Measurements from ENCODE around the gene NR1H2.
"Not testable (repeated sequence)": the region's sequence is repeated elsewhere in the genome, so short reads cannot be mapped to it uniquely, and the experiment has no call there.

NR1H2 gene

GRCh38 chr19:50333737-50334617, 42.3 kb upstream of the NR1H2 start:
- Mint-ChIP-seq H3K27me3 (no peaks in the 10 kb centered on the region), H3K4me3 (peak overlapping the region; percentile 75), H3K27ac (peak overlapping the region; percentile 56), H3K4me1 (peaks cover 68% of the 10 kb centered on the region), H3K36me3 (peaks cover 29% of the 10 kb centered on the region), H3K9me3 (peaks cover 4% of the 10 kb centered on the region)
- DNase-seq (ENCODE audit: low spot score in 2 of 2) = no peak
- no peak for ATAC-seq (ENCODE audit: low read depth)

GRCh38 chr19:50334741-50335421, 41.4 kb upstream of the NR1H2 start:
- Mint-ChIP-seq H3K27ac (peak overlapping the region; percentile 56), H3K9me3 (no peaks in the 10 kb centered on the region), H3K4me1 (peaks cover 68% of the 10 kb centered on the region), H3K27me3 (no peaks in the 10 kb centered on the region), H3K4me3 (peak overlapping the region; percentile 40), H3K36me3 (peaks cover 35% of the 10 kb centered on the region)
- DNase-seq (ENCODE audit: low spot score in 2 of 2) (no peak), ATAC-seq (ENCODE audit: low read depth) (no peak)

- DNase-seq (ENCODE audit: low spot score in 2 of 2); ATAC-seq (ENCODE audit: low read depth); H3K27me3 Mint-ChIP-seq; H3K9me3 Mint-ChIP-seq: not testable (repeated sequence)
- Mint-ChIP-seq H3K27ac (peak overlapping the region; percentile 83), H3K4me3 (peak overlapping the region; percentile 72), H3K4me1 (peaks cover 62% of the 10 kb centered on the region), H3K36me3 (peaks cover 41% of the 10 kb centered on the region)
These were observed 39.2 kb upstream of the NR1H2 start for GRCh38 chr19:50337031-50337430.

- H3K4me1 Mint-ChIP-seq = peaks cover 45% of the 10 kb centered on the region
- no peaks in the 10 kb centered on the region for H3K27me3 Mint-ChIP-seq
- H3K9me3 Mint-ChIP-seq = no peaks in the 10 kb centered on the region
- no peak overlapping the region for H3K27ac Mint-ChIP-seq
- H3K4me3 Mint-ChIP-seq = peak overlapping the region; percentile 82
- DNase-seq (ENCODE audit: low spot score in 2 of 2) = no peak
- ATAC-seq (ENCODE audit: low read depth) = no peak
- H3K36me3 Mint-ChIP-seq = peaks cover 35% of the 10 kb centered on the region
These were observed 35.9 kb upstream of the NR1H2 start for GRCh38 chr19:50340331-50340730.

- peak overlapping the region; percentile 58 for H3K27ac Mint-ChIP-seq
- H3K9me3 Mint-ChIP-seq = no peaks in the 10 kb centered on the region
- peak overlapping the region; percentile 82 for H3K4me3 Mint-ChIP-seq
- H3K4me1 Mint-ChIP-seq = peaks cover 41% of the 10 kb centered on the region
- peak in 1 of 2 donors; percentile 47 for DNase-seq (ENCODE audit: low spot score in 2 of 2)
- H3K36me3 Mint-ChIP-seq = peaks cover 29% of the 10 kb centered on the region
- ATAC-seq (ENCODE audit: low read depth) = peak; percentile 63
- H3K27me3 Mint-ChIP-seq = no peaks in the 10 kb centered on the region
These were observed 35.1 kb upstream of the NR1H2 start for GRCh38 chr19:50341091-50341564.

- Mint-ChIP-seq H3K27ac (peak overlapping the region; percentile 85), H3K9me3 (no peaks in the 10 kb centered on the region), H3K27me3 (no peaks in the 10 kb centered on the region), H3K36me3 (peaks cover 13% of the 10 kb centered on the region), H3K4me1 (peaks cover 37% of the 10 kb centered on the region), H3K4me3 (peak overlapping the region; percentile 91)
- ATAC-seq (ENCODE audit: low read depth) (peak; percentile 76), DNase-seq (ENCODE audit: low spot score in 2 of 2) (peak; percentile 71 to 77)
These were observed 31.5 kb upstream of the NR1H2 start for GRCh38 chr19:50344661-50345318.

- H3K27ac Mint-ChIP-seq = peak overlapping the region; percentile 85
- not testable (repeated sequence) for H3K9me3 Mint-ChIP-seq, H3K27me3 Mint-ChIP-seq, H3K36me3 Mint-ChIP-seq
- DNase-seq (ENCODE audit: low spot score in 2 of 2) (peak; percentile 55 to 70), ATAC-seq (ENCODE audit: low read depth) (peak; percentile 59)
- H3K4me1 Mint-ChIP-seq = peaks cover 28% of the 10 kb centered on the region
- peak overlapping the region; percentile 63 for H3K4me3 Mint-ChIP-seq
These were observed 29.1 kb upstream of the NR1H2 start for GRCh38 chr19:50347089-50347581.

GRCh38 chr19:50349277-50350057, 26.8 kb upstream of the NR1H2 start:
- no peak for DNase-seq (ENCODE audit: low spot score in 2 of 2)
- peak overlapping the region; percentile 58 for H3K27ac Mint-ChIP-seq
- no peak for ATAC-seq (ENCODE audit: low read depth)
- H3K27me3 Mint-ChIP-seq = no peaks in the 10 kb centered on the region
- no peaks in the 10 kb centered on the region for H3K36me3 Mint-ChIP-seq
- no peaks in the 10 kb centered on the region for H3K9me3 Mint-ChIP-seq
- peak overlapping the region; percentile 14 for H3K4me3 Mint-ChIP-seq
- H3K4me1 Mint-ChIP-seq = peaks cover 24% of the 10 kb centered on the region

- H3K4me3 Mint-ChIP-seq = no peak overlapping the region
- ATAC-seq (ENCODE audit: low read depth) = no peak
- H3K27ac Mint-ChIP-seq = no peak overlapping the region
- H3K27me3 Mint-ChIP-seq = no peaks in the 10 kb centered on the region
- H3K4me1 Mint-ChIP-seq = peaks cover 19% of the 10 kb centered on the region
- no peaks in the 10 kb centered on the region for H3K9me3 Mint-ChIP-seq
- H3K36me3 Mint-ChIP-seq = no peaks in the 10 kb centered on the region
- DNase-seq (ENCODE audit: low spot score in 2 of 2) = no peak
These were observed 24.0 kb upstream of the NR1H2 start for GRCh38 chr19:50352242-50352641.

- peaks cover 16% of the 10 kb centered on the region for H3K4me1 Mint-ChIP-seq
- not testable (repeated sequence) for ATAC-seq (ENCODE audit: low read depth); H3K36me3 Mint-ChIP-seq; H3K9me3 Mint-ChIP-seq; H3K27ac Mint-ChIP-seq; DNase-seq (ENCODE audit: low spot score in 2 of 2); H3K4me3 Mint-ChIP-seq; H3K27me3 Mint-ChIP-seq
These were observed 22.8 kb upstream of the NR1H2 start for GRCh38 chr19:50353487-50353880.

- H3K4me1 Mint-ChIP-seq = peaks cover 32% of the 10 kb centered on the region
- H3K9me3 Mint-ChIP-seq = peaks cover 2% of the 10 kb centered on the region
- DNase-seq (ENCODE audit: low spot score in 2 of 2) = no peak
- H3K36me3 Mint-ChIP-seq = no peaks in the 10 kb centered on the region
- H3K4me3 Mint-ChIP-seq = peak overlapping the region; percentile 93
- no peak for ATAC-seq (ENCODE audit: low read depth)
- no peaks in the 10 kb centered on the region for H3K27me3 Mint-ChIP-seq
- peak overlapping the region; percentile 97 for H3K27ac Mint-ChIP-seq
These were observed 19.5 kb upstream of the NR1H2 start for GRCh38 chr19:50356691-50357177.

GRCh38 chr19:50357178-50358100, 18.8 kb upstream of the NR1H2 start:
- no peaks in the 10 kb centered on the region for H3K36me3 Mint-ChIP-seq
- peak overlapping the region; percentile 93 for H3K4me3 Mint-ChIP-seq
- H3K4me1 Mint-ChIP-seq = peaks cover 33% of the 10 kb centered on the region
- H3K27ac Mint-ChIP-seq = peak overlapping the region; percentile 97
- H3K27me3 Mint-ChIP-seq = no peaks in the 10 kb centered on the region
- peaks cover 2% of the 10 kb centered on the region for H3K9me3 Mint-ChIP-seq
- ATAC-seq (ENCODE audit: low read depth) (peak; percentile 74), DNase-seq (ENCODE audit: low spot score in 2 of 2) (peak; percentile 87 to 91)
